Measurements from ENCODE around the gene MYRFL.

- TF ChIP-seq CTCF (IDR thresholded peaks at IDR 0.05 in 4 of 5, conservative IDR thresholded peaks at IDR 0.05 in 1 of 5) (no peak), POLR2A (IDR thresholded peaks at IDR 0.05) (no peak)
Observed at GRCh38 chr12:69873429-69873828, 48.4 kb downstream of the MYRFL start.
